PC-3 (cell line): ENCODE measurements around the gene TRIM65. TPM values are rescaled to one million over a fixed set of nuclear protein-coding genes. Genes with fewer than 3 reads are reported as not detected.
A peak's percentile ranks its signal among the peaks of the same experiment; 100 is the strongest.

ENCODE experiments used
- ATAC-seq: fragments of 200-7000 bp; cut with Tn5 transposase; 2 replicates; pipeline ENCODE4 v1.9.1; 2020; ENCODE audit warnings: mild to moderate bottlenecking, moderate library complexity
- BruUV-seq: library from RNA; stranded (reverse); fragments of 400-500 nt; replicated peaks from 2 replicates; lab custom pipeline; 2021; lab: Mats Ljungman, UMichigan
- CTCF ChIA-PET: fragments of 300-600 bp; sonication (Branson Sonifier 250); formaldehyde crosslinking; loops from one replicate; lab custom pipeline; 2022; ENCODE audit warnings: antibody characterized with exemption; lab: Charles Lee
- POLR2A ChIA-PET: fragments of 300-600 bp; sonication (Branson Sonifier 250); formaldehyde crosslinking; loops from one replicate; lab custom pipeline; 2022; ENCODE audit warnings: antibody characterized with exemption; ENCODE audit not compliant: unreplicated experiment; lab: Charles Lee
- DNase-seq: peaks from one replicate; pipeline ENCODE4 v3.0.0-alpha.2; 2015
- H2AFZ ChIP-seq: fragments of 300-600 bp; sonication (generic); 2 replicates; pipeline ENCODE4 v1.6.0; 2016; ENCODE audit warnings: antibody characterized with exemption, low read length
- H3F3A ChIP-seq: fragments of 300-600 bp; sonication (generic); one replicate; pipeline ENCODE4 v1.6.0; 2017; ENCODE audit warnings: antibody characterized with exemption, low read length, control low read depth, mild to moderate bottlenecking; ENCODE audit not compliant: unreplicated experiment
- H3K27ac ChIP-seq: fragments of 300-600 bp; sonication (generic); 2 replicates; pipeline ENCODE4 v1.5.1; 2016; ENCODE audit warnings: mild to moderate bottlenecking, low read length
- H3K27me3 ChIP-seq: fragments of 300-600 bp; sonication (generic); 2 replicates; pipeline ENCODE4 v1.6.1; 2016; ENCODE audit warnings: low read length, mixed read lengths
- H3K36me3 ChIP-seq: fragments of 300-600 bp; sonication (generic); 2 replicates; pipeline ENCODE4 v1.6.1; 2016; ENCODE audit warnings: low read depth, mixed run types, low read length, mixed read lengths
- H3K4me1 ChIP-seq: fragments of 300-600 bp; sonication (generic); 2 replicates; pipeline ENCODE4 v1.5.1; 2016; ENCODE audit warnings: low read length; ENCODE audit not compliant: insufficient read depth
- H3K4me2 ChIP-seq: fragments of 300-600 bp; sonication (generic); 2 replicates; pipeline ENCODE4 v1.6.0; 2016; ENCODE audit warnings: low read length
- H3K4me3 ChIP-seq: fragments of 300-600 bp; sonication (generic); 2 replicates; pipeline ENCODE4 v1.5.1; 2016; ENCODE audit warnings: mild to moderate bottlenecking, low read length, mixed read lengths
- H3K79me2 ChIP-seq: fragments of 300-600 bp; sonication (generic); 2 replicates; pipeline ENCODE4 v1.6.1; 2017; ENCODE audit warnings: low read length, mixed read lengths
- H3K9ac ChIP-seq: fragments of 300-600 bp; sonication (generic); 2 replicates; pipeline ENCODE4 v1.6.0; 2016; ENCODE audit warnings: mild to moderate bottlenecking, low read length
- H3K9me2 ChIP-seq: fragments of 300-600 bp; sonication (generic); replicated peaks from 2 replicates; pipeline ENCODE4 v1.6.1; 2016; ENCODE audit warnings: mixed run types, low read length, mixed read lengths
- H3K9me3 ChIP-seq: fragments of 300-600 bp; sonication (generic); 2 replicates; pipeline ENCODE4 v1.6.1; 2016; ENCODE audit warnings: low read length, mixed read lengths
- H4K20me1 ChIP-seq: fragments of 300-600 bp; sonication (generic); 2 replicates; pipeline ENCODE4 v1.6.1; 2016; ENCODE audit warnings: low read length, mixed read lengths
- EZH2 ChIP-seq: fragments of 300-600 bp; sonication (generic); IDR thresholded peaks from one replicate; pipeline ENCODE4 v1.6.1; 2017; ENCODE audit warnings: antibody characterized with exemption, mild to moderate bottlenecking, low read length; ENCODE audit not compliant: unreplicated experiment
- EZH2phosphoT487 ChIP-seq: fragments of 300-600 bp; sonication (generic); IDR thresholded peaks from 2 replicates; pipeline ENCODE4 v1.6.1; 2018; ENCODE audit warnings: mild to moderate bottlenecking, antibody characterized with exemption, low read length, borderline replicate concordance
- intact Hi-C: fragments of 100-400 bp; cut with micrococcal nuclease; formaldehyde crosslinking; loops from 2 replicates; pipeline ENCODE4 v1.9.0; 2023
- total RNA-seq: library from RNA; depleted of rRNA; stranded (reverse); fragments of >200 nt; gene quantifications from 2 replicates; pipeline ENCODE4 v1.2.3, GENCODE V29; 2014
- TF ChIP-seq, protein P1 (sequence below): fragments of 300-600 bp; sonication (generic); conservative IDR thresholded peaks from 2 replicates; pipeline ENCODE4 v1.5.1; 2017; ENCODE audit warnings: antibody characterized with exemption, low read depth, mild to moderate bottlenecking, low read length

TRIM65 gene
- total RNA-seq, 1 experiment from 2014 or later: 32.3 TPM

- peak overlapping the region; percentile 74 for H3K27ac ChIP-seq
- TSS peak; percentile 54 for BruUV-seq
- peak overlapping the region; percentile 40 for H2AFZ ChIP-seq
- peak overlapping the region; percentile 83 for H3K4me3 ChIP-seq
- H3F3A ChIP-seq: peaks cover 9% of the 10 kb centered on the region
- H3K36me3 ChIP-seq: peaks cover 18% of the 10 kb centered on the region
- H3K9me2 ChIP-seq: no peaks in the 10 kb centered on the region
- peak overlapping the region; percentile 94 for H3K9ac ChIP-seq
- peak overlapping the region; percentile 98 for H3K4me2 ChIP-seq
- no peak for TF ChIP-seq EZH2phosphoT487
- TF ChIP-seq, protein P1, sequence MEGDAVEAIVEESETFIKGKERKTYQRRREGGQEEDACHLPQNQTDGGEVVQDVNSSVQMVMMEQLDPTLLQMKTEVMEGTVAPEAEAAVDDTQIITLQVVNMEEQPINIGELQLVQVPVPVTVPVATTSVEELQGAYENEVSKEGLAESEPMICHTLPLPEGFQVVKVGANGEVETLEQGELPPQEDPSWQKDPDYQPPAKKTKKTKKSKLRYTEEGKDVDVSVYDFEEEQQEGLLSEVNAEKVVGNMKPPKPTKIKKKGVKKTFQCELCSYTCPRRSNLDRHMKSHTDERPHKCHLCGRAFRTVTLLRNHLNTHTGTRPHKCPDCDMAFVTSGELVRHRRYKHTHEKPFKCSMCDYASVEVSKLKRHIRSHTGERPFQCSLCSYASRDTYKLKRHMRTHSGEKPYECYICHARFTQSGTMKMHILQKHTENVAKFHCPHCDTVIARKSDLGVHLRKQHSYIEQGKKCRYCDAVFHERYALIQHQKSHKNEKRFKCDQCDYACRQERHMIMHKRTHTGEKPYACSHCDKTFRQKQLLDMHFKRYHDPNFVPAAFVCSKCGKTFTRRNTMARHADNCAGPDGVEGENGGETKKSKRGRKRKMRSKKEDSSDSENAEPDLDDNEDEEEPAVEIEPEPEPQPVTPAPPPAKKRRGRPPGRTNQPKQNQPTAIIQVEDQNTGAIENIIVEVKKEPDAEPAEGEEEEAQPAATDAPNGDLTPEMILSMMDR: peak; percentile 60
- no peak for TF ChIP-seq EZH2
- intact Hi-C loops: loop anchor here (1.0 to 5.0 kb wide), 3 partner anchors 17 to 113 kb away; partner anchors contain the start of genes TRIM47, UNK and WBP2
- peaks cover 30% of the 10 kb centered on the region for H3K79me2 ChIP-seq
- H3K27me3 ChIP-seq: no peaks in the 10 kb centered on the region
- ChIA-PET POLR2A (interaction anchor here (0.7 kb wide), 1 partner anchor 615 kb away, joined by 4 read pairs; no protein-coding TSS in a partner anchor), CTCF (interaction anchor here (1.0 to 1.1 kb wide), 2 partner anchors 49 to 51 kb away, joined by 3 to 4 read pairs; no protein-coding TSS in a partner anchor)
- peaks cover 14% of the 10 kb centered on the region for H3K4me1 ChIP-seq
- no peaks in the 10 kb centered on the region for H3K9me3 ChIP-seq
- DNase-seq: peak; percentile 40
- peak; percentile 4 for ATAC-seq
- no peaks in the 10 kb centered on the region for H4K20me1 ChIP-seq
These were observed 1.2 kb downstream of the TRIM65 start for GRCh38 chr17:75895370-75896155.

GRCh38 chr17:75894049-75894733 is 2.6 kb downstream of the TRIM65 start:
- no peak overlapping the region for H3K4me2 ChIP-seq

More at GRCh38 chr17:75894049-75894733, 2.6 kb downstream of the TRIM65 start:
- Histone ChIP-seq H3K27me3 (no peaks in the 10 kb centered on the region), H3F3A (peaks cover 9% of the 10 kb centered on the region), H3K9me2 (no peaks in the 10 kb centered on the region), H3K9me3 (no peaks in the 10 kb centered on the region), H3K4me3 (no peak overlapping the region), H2AFZ (no peak overlapping the region), H3K36me3 (peaks cover 9% of the 10 kb centered on the region; the same call in 1 of the 2 replicates), H3K79me2 (peaks cover 30% of the 10 kb centered on the region), H3K9ac (no peak overlapping the region), H4K20me1 (no peaks in the 10 kb centered on the region), H3K27ac (no peak overlapping the region), H3K4me1 (peaks cover 14% of the 10 kb centered on the region)
- ATAC-seq (no peak), DNase-seq (no peak)
- BruUV-seq: no TSS peak
- CTCF ChIA-PET: interaction anchor here (0.6 kb wide), 1 partner anchor 132 kb away, joined by 4 read pairs; no protein-coding TSS in a partner anchor
- intact Hi-C loops: no loop called here
- POLR2A ChIA-PET: interaction anchor here (0.6 kb wide), 1 partner anchor 39 kb away, joined by 3 read pairs; the partner anchor contains the start of gene WBP2
- TF ChIP-seq, protein P1: no peak
- TF ChIP-seq EZH2phosphoT487 (no peak), EZH2 (no peak)
